ENCODE measurements around the gene SEPTIN10.

DNA sequence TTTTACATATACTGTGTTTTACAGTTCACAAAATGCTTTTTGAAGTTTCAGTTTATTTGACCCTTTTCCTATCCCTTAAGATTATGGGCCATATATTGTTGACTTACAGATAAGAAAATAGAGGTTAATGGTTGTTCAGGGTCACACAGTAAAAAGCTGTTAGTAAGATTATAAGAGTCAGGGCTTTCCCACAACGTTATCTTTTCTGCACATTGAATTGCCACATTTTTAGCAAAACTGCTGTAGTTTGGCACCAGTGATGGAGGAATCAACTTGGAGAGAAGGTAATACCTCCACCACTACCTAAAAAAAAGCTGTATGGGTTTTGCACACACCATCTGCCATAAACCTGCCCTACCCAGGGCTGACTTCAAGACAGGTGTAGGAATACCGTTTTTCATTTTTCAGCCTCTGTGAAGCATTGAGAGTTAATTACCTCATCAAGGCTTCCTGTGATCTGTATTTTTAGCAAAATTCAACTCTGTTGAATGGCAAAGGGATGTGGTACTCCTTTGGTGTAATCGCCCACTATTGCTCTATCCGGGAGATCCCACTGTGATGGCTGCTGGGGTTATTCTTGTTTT lies 5.4 kb upstream of the SEPTIN10 start:
- TF ChIP-seq, protein P1, sequence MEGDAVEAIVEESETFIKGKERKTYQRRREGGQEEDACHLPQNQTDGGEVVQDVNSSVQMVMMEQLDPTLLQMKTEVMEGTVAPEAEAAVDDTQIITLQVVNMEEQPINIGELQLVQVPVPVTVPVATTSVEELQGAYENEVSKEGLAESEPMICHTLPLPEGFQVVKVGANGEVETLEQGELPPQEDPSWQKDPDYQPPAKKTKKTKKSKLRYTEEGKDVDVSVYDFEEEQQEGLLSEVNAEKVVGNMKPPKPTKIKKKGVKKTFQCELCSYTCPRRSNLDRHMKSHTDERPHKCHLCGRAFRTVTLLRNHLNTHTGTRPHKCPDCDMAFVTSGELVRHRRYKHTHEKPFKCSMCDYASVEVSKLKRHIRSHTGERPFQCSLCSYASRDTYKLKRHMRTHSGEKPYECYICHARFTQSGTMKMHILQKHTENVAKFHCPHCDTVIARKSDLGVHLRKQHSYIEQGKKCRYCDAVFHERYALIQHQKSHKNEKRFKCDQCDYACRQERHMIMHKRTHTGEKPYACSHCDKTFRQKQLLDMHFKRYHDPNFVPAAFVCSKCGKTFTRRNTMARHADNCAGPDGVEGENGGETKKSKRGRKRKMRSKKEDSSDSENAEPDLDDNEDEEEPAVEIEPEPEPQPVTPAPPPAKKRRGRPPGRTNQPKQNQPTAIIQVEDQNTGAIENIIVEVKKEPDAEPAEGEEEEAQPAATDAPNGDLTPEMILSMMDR (IDR thresholded peaks at IDR 0.05), result no peak
- TF ChIP-seq POLR2A (IDR thresholded peaks at IDR 0.05), result no peak
- no peak for TF ChIP-seq EP300 (IDR thresholded peaks at IDR 0.05)

Measured in sigmoid colon (tissue), 4 donors.